Measurements from ENCODE around the gene ACER1. TPM values are rescaled to one million over a fixed set of nuclear protein-coding genes. Genes with fewer than 3 reads are reported as not detected.

The ACER1 gene
- total RNA-seq, 3 donors from 2014 or later, result not detected

DNA sequence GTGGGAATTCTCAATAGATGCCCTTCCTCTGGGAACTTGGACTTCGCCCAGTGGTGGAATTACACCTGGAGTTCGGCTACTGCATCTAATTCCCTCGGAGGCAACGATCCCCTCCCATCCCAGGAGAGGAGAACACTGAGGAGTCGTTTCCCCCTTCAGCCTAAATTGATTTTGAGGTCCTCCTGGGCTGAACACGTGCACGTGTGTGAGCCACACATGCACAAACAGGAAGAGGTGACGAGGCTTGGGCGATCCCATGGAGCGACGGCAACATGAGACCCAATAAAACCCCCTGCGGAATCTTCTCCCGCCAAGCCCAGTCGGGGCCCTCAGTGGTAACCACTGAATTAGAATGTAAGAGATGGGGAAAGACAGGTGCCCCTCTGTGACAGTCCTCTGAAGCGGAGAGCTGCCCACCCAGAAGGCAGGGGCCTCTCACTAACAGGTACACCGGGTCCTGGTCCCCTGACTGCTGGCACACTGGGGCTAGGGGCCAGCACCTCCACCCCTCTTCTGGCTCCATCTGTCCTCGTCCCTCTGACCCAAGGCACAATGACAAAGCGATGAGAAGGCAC is 58.2 kb downstream of the ACER1 start:
- peaks cover 42% of the 10 kb centered on the region for H3K4me1 ChIP-seq (ENCODE audit: low read depth)
- no peaks in the 10 kb centered on the region for H3K36me3 ChIP-seq (ENCODE audit: low read depth)
- DNase-seq (no peak), ATAC-seq (no peak)
- TF ChIP-seq, protein P1, sequence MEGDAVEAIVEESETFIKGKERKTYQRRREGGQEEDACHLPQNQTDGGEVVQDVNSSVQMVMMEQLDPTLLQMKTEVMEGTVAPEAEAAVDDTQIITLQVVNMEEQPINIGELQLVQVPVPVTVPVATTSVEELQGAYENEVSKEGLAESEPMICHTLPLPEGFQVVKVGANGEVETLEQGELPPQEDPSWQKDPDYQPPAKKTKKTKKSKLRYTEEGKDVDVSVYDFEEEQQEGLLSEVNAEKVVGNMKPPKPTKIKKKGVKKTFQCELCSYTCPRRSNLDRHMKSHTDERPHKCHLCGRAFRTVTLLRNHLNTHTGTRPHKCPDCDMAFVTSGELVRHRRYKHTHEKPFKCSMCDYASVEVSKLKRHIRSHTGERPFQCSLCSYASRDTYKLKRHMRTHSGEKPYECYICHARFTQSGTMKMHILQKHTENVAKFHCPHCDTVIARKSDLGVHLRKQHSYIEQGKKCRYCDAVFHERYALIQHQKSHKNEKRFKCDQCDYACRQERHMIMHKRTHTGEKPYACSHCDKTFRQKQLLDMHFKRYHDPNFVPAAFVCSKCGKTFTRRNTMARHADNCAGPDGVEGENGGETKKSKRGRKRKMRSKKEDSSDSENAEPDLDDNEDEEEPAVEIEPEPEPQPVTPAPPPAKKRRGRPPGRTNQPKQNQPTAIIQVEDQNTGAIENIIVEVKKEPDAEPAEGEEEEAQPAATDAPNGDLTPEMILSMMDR (IDR thresholded peaks at IDR 0.05), result no peak
- intact Hi-C loops (cut with DNase I, micrococcal nuclease), result no loop called here
- no peak overlapping the region for H3K4me3 ChIP-seq
- H3K9me3 ChIP-seq, result no peaks in the 10 kb centered on the region

DNA sequence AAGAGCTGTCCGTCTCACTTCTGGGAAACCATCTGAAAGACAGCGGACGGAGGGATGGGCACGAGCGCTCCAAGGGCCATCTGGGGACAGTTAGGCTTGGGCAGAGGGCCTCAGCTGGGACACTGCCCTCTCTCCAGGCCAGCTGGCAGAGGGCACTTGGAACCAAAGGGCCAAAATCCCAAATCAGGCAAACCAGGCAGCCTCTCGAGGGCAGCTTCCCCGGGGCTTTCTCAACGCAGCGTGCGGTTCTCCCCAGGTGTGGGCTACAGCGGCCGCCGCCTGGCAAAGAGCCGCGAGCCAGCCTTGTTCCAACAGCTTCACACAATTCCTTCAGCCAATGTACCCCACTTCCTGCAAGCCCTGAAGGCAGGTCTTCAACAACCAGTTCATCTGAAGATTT is 58.7 kb downstream of the ACER1 start:
- H3K4me3 ChIP-seq, result no peak overlapping the region
- TF ChIP-seq, protein P1 (IDR thresholded peaks at IDR 0.05), result no peak
- DNase-seq (no peak), ATAC-seq (no peak)
- no peaks in the 10 kb centered on the region for H3K9me3 ChIP-seq
- intact Hi-C loops (cut with DNase I, micrococcal nuclease), result no loop called here
- no peaks in the 10 kb centered on the region for H3K36me3 ChIP-seq (ENCODE audit: low read depth)
- H3K4me1 ChIP-seq (ENCODE audit: low read depth), result peaks cover 42% of the 10 kb centered on the region

- H3K36me3 ChIP-seq (ENCODE audit: low read depth), result no peaks in the 10 kb centered on the region
- H3K4me1 ChIP-seq (ENCODE audit: low read depth), result peaks cover 42% of the 10 kb centered on the region
- no peaks in the 10 kb centered on the region for H3K9me3 ChIP-seq
- DNase-seq, result peak; percentile 52 to 80 (median 54)
- TF ChIP-seq, protein P1 (IDR thresholded peaks at IDR 0.05), result no peak
- no peak overlapping the region for H3K4me3 ChIP-seq
- peak; percentile 55 for ATAC-seq
- intact Hi-C loops (cut with DNase I, micrococcal nuclease), result no loop called here
Measured at GRCh38 chr19:6273701-6274601, 59.5 kb downstream of the ACER1 start.

- no peaks in the 10 kb centered on the region for H3K36me3 ChIP-seq (ENCODE audit: low read depth)
- H3K9me3 ChIP-seq, result no peaks in the 10 kb centered on the region
- ATAC-seq (no peak), DNase-seq (no peak)
- H3K4me1 ChIP-seq (ENCODE audit: low read depth), result peaks cover 36% of the 10 kb centered on the region
- TF ChIP-seq, protein P1 (IDR thresholded peaks at IDR 0.05), result no peak
- H3K4me3 ChIP-seq, result no peak overlapping the region
- intact Hi-C loops (cut with DNase I, micrococcal nuclease), result no loop called here
Measured at GRCh38 chr19:6272913-6273600, 60.4 kb downstream of the ACER1 start.

DNA sequence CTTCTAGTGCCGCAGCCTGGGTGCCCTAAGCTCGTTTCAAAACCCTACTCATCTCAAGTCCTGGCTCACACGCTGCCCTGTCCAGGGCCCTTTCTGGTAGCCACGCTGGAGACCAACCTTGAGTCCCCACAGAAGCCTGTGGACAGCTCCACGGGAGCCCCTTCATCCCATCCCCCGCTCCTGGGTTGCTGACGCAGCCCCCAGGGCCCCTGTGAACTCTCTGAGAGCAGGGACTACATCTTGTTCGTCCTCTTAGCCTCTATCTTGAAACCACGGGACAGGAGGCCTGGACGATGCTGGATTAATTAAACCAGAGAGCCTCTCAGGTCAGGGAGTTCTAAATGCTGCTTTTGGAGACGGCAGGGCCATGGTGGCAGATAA is 61.0 kb downstream of the ACER1 start:
- intact Hi-C loops (cut with DNase I, micrococcal nuclease), result no loop called here
- TF ChIP-seq, protein P1 (IDR thresholded peaks at IDR 0.05), result no peak
- H3K4me3 ChIP-seq, result no peak overlapping the region
- peaks cover 29% of the 10 kb centered on the region for H3K4me1 ChIP-seq (ENCODE audit: low read depth)
- no peak for DNase-seq
- no peaks in the 10 kb centered on the region for H3K36me3 ChIP-seq (ENCODE audit: low read depth)
- no peak for ATAC-seq
- H3K9me3 ChIP-seq, result no peaks in the 10 kb centered on the region
